Activated CD4-positive, alpha-beta T cell treated with anti-CD3 and anti-CD28 coated beads, Interleukin-2, amount 50 U/mL, for 4 hours (primary cell): ENCODE measurements around the gene MRPL41.
"Not testable (repeated sequence)": the region's sequence is repeated elsewhere in the genome, so short reads cannot be mapped to it uniquely, and the experiment has no call there.

Experiments
- DNase-seq, 2 experiments: peaks; one replicate each; pipeline ENCODE4 v3.0.0-alpha.2; 2020

Gene MRPL41

GRCh38 chr9:137554349-137554748, 2.7 kb downstream of the MRPL41 start:
- DNase-seq, result no peak

DNA sequence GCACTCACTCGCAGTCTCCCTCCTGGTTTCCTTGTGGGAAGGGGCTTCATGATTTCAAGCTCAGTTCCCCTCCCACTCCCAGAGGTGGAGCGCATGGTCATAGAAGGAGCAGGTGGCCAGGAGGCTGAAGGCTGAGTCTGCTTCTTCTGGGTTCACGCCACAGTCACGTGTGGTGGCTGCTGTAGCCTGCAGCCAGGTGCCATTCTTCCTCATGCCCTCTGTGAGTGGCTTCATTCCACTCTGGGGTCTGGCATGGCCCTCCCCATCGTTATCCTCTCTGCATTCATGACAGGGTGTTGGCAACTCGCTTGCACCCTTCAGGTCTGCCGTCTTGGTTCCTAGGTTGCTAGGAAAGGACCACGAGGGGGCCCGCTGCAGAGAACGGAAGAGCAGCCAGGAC, 3.5 kb downstream of the MRPL41 start:
- no peak for DNase-seq

- DNase-seq, result no peak
Observed at GRCh38 chr9:137556069-137556838, 4.6 kb downstream of the MRPL41 start.

DNA sequence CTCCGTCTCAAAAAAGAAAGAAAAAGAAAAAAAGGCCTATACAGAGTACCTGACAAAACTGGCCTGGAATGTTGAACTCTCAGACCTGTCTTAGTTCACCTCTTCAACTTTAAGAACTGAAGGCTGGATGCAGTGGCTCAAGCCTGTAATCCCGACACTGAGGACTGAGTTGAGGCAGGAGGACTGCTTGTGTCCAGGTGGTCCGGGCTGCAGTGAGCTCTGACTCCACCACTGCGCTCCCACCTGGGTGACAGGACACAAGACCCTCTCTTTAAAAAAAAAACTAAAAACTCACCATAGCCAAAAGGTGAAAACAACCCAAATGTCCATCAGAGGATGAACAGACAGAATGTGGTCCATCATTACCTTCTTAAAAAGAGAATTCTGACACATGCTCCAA, 6.4 kb downstream of the MRPL41 start:
- no peak for DNase-seq

DNA sequence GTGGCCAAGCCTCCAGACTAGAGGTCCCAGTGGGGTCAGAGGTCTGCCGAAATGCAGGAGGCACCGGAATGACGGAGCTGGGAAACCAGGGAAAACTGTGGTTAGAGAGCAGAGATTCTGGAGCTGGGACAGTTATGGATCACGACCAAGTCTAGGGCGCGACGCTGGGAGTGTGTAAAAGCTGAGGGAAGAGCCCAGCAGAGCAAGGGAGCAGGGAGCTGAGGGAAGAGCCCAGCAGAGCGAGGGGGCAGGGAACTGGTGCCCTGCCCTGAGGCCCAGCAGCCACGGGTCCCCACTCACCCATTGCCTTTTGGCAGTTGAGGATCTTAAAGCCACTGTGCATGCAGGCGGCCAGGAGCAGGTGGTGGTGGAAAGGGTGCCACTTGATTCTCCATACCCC, 12.5 kb downstream of the MRPL41 start:
- DNase-seq, result no peak

DNA sequence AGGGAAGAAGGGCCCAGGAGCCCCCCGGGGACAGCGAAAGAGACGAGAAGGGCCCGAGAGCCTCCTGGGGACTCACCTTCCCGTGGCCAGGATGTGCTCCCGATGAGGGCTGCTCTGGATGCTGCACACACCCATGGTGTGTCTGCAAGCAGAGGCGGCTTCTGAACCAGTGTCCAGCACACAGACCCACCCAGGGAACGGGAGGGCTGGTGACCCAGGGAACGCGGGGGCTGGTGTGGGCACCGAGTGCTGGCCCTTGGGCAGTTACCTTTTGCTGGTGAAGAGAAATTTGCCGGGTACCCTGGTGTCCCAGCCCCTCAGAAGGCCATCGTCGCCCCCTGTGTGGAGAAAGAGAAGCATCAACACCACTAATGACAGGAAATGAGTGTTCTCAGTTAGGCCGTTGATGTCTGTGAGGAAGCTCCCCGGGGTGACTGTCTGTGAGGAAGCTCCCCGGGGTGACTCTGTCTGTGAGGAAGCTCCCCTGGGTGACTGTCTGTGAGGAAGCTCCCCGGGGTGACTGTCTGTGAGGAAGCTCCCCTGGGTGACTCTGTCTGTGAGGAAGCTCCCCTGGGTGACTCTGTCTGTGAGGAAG, 13.2 kb downstream of the MRPL41 start:
- no peak for DNase-seq

GRCh38 chr9:137568445-137568844, 16.8 kb downstream of the MRPL41 start:
- not testable (repeated sequence) for DNase-seq

GRCh38 chr9:137569609-137570203, 18.0 kb downstream of the MRPL41 start:
- DNase-seq, result no peak

DNA sequence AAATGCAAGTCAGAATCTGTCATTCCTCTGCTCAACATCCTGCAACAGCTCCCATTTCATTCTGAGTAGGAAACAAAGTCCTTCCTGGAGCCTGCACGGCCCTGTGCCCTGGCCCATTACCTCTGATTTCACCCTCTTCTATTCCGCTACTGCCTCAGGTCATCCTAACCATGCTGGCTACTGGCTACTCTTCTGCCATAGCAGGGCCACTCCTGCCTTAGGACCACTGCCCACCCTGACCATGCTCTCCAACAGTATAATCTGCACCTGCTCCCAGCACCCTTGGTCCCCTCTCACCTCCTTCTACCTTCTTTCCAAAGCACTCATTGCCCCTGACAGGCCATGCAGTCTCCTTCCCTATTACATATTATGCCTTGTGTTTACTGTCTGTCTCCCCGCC, 18.9 kb downstream of the MRPL41 start:
- DNase-seq, result no peak

DNA sequence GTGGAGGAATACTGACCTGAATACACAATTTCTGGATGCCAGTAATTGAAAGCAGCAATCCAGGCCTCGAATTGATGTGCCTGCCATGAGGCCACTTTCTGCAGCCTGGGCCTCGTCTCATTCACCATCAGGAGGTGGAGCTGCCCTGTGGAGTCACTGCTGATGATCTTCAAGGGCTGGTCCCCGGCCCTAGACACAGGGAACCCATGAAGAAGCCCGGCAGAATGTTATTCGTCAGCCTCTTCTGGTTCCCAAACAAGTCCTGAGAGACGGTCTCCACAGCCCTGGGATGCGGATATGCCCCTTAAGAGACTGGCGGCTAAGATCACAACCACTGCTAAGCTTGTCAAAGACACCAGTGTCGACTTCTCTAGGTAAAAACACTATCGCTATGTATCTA, 22.5 kb downstream of the MRPL41 start:
- no peak for DNase-seq

GRCh38 chr9:137575364-137575715, 23.7 kb downstream of the MRPL41 start:
- DNase-seq, result no peak

- DNase-seq, result no peak
Observed at GRCh38 chr9:137575716-137576411, 24.2 kb downstream of the MRPL41 start.

DNA sequence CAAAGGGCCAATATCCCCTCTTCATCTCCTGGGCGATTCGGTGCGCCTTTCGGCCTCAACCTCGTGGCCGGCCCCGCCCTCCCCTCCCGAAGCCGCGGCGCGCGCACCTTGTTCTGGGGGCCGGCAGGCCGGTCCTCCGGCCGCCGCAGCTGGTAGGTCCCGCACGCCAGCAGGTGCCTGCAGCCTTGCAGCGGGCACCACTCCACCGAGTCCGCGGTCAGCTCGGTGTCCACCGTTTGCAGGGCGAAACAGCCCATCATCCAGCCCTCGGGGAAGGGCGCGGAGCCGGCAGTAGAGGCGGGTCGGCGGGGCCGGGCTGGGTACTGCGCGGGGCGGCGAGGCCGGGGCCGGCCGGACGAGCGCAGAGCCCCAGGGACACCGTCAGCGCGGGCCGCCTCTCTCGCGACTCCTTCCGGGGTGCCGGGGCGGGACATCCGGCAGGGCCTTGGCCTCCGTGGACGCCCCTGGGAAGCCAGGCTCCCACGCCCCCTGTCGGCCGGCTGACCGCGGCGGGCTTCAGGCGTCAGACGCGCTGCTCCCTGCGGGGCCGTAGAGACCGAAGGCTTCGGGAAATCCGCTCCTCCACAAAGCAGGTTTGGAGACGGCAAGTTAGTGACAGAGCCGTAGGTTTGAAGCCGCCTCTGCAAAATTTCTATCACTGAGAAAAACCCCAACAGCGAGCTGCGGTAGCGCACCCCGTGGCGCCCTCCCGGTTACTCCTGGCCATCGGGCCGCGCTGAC, 27.0 kb downstream of the MRPL41 start, which contains the start of gene DPH7:
Gene DPH7, minus strand, starts transcription at position 408 of the 741 bp plus-strand sequence. Its CDS starts 148 bp downstream, at position 260.
- DNase-seq, result peak; percentile 93 to 94

GRCh38 chr9:137579259-137579604, 27.6 kb downstream of the MRPL41 start:
- no peak for DNase-seq

DNA sequence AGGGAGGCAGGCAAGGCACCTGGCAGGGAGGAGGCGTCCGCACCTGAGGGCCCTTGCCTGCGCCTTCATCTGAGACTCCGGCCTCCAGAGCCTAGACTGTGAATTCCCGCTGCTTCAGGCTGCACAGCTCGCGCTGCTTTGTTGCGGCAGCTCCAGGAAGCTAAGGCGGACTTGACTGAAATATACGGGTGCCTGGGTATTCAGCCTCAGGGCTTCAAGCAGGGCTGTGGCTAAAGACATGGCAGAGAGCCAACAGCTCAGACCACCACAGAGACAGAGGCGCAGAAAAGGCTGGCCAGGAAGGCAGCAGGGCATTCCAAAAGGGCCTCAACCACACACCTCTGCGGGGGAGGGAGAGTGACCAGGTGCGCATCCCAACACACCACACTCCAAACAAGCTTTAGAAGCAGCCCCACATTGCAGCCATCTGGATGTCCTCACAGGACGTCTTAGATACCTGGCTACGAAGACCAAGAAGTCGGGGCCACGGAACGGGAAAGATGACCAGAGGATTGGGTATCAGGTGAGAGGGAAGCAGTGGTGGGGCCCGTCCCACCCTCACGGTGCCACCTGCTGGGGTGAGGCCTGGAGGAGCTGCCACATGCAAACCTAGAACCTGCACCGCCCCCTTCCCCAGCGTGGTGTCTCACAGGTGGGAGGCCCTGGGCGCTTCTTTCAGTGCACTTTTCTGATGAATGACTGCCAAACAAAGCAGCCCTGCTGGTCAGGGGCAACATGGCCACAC, 28.7 kb downstream of the MRPL41 start:
- no peak for DNase-seq

GRCh38 chr9:137580954-137581322, 29.3 kb downstream of the MRPL41 start:
- DNase-seq, result no peak

DNA sequence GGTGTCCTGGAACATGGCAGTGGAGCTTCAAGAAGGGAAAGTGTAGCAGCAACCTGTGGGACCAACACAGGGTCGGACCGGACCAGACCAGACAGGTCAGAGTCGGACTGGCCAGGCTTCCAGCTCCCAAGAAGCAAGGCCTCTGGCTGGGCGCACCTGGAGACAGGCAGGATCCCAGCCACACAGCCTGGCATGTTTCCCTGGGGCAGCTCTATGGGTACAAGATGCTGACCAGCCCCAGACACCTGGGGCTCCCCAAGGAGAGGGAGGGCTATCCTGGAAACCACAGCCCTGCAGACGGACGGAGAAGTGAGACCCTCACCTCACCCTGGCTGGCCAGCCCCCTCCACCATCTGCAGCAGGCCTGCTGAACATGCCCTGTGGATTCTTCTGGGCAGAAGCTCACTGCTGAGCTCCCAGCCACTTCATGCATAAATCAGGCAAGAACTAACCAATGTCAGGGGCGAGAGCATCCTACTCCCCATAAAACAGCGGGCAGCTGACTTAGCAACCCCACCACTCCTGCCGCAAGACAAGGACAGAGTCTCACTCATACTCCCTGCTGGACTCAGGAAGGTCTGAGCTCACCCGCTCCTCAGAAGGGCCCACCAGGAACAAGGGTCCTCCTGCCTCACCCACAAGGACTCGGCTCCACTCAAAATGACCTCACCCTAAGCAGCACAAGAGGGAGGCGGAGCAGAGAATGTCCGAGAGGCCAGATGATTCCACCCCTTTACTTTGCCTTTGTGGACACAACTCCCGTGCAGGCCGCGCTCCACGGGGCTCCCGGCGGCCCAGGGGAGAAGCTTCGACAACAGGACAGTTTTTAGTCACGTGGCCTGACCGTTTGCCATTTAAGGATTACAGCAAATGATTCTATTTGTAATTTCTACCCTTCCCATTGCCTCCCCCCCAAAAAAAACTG, 29.9 kb downstream of the MRPL41 start:
- DNase-seq, result no peak

DNA sequence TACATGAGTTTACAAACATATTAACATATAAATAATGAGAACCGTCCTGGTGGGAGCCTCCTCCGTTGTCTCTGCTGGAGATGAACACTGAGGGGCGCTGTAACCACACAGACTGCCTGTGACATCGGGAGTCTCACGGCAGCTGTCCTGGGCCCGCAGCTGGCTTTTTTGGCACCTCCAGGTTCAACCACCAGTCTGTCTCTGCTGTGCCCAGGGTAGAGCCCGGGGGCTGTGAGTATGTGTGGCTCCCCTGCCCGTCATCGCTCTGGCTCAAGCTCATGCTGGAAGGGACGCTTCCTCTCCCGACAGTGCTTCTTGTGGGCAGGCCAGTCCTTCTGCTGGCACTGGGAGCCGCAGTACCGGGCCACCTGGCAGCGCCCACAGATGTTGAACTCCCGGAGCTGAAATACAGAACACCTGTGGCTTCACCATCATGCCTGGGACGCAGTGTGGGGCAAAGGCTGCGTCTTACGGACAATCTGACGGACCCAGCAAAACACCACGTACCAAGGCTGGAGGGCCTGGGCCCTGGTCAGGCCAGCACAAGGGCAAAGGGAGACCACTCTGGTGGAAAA, 30.7 kb downstream of the MRPL41 start:
- DNase-seq, result no peak

- no peak for DNase-seq
Observed at GRCh38 chr9:137583347-137583746, 31.7 kb downstream of the MRPL41 start.

DNA sequence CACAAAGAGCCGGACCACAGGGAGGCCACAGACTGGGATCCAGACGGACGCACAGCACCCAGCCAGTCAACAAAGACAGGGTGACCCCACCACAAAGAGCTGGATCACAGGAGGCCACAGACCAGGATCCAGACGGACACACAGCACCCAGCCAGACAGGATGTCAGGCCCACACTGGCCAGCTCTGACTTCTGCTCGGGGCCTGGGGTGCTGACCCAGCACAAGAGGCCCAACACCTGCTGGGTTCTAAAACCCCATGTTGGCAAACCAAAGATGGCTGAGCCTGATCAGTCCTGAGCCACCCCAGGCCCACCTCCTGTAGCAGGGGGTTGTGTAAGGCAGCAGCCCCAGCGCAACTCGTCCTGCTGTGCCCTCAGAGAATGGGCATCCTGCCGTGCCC, 32.3 kb downstream of the MRPL41 start:
- DNase-seq, result no peak

- DNase-seq, result no peak
Observed at GRCh38 chr9:137586854-137587253, 35.2 kb downstream of the MRPL41 start.
